SKM-1 (cell line): ENCODE results near the gene CEACAM18.
"Not testable (repeated sequence)": the region's sequence is repeated elsewhere in the genome, so short reads cannot be mapped to it uniquely, and the experiment has no call there.

ENCODE experiments used
- DNase-seq: peaks from one replicate; lab custom pipeline; 2025; ENCODE audit not compliant: unreplicated experiment; lab: John Stamatoyannopoulos, UW

The CEACAM18 gene

DNA sequence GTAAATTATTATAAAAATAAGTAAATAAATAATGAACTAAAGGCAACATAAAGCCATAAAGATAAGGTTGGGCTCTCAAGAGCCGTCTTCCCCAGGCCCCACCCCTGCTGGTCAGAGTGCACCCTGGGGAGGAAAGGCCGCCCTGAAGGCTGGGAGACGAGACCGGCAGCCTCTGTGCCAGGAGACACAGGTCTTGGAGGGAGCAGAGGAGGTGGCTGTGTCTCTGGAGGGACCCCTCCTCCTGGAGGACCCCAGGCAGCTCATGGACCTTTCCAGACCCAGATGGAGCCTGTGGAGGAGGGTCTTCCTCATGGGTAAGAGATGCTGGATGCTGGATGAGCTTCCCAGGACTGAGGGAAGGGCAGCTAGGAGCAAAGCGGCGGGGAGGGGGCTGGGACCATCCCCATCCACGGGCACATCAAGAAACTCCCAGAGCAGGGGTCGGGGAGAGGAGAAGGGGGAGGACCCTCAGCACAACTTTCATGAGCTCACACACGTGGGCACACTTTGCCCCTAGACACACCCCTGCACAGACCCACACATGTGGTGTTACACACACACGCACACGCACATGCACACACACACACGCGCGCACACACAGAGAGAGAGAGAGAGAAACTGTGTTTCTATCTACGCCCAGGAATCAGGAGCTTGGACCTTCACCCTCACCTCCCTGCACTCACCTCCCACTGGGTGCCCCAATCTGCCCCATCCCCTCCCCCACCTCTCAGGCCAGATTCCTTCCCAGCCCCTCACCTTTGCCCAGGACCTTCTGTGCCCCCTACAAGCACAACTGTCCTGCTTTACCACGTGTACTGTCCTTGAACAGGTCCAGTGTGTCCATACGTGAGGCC lies at the start of gene CEACAM18:
Gene CEACAM18 (plus strand): TSS at position 159 of the 854 bp plus-strand sequence.
- DNase-seq = no peak

DNA sequence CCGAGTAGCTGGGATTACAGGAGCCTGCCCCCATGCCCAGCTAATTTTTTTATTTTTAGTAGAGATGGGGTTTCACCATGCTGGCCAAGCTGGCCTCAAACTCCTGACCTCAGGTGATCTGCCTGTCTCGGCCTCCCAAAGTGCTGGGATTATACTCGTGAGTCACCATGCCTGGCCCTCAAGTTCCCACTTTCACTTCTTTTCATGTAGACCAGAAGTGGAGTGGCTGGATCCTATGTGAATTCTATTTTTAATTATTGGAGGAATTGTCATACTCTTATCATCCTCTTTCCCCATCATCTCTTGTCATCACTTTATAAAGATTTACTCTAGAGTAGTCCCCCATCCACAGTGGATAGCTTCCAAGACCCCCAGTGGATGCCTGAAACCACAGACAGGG lies 48.1 kb upstream of the CEACAM18 start:
- no peak for DNase-seq

DNA sequence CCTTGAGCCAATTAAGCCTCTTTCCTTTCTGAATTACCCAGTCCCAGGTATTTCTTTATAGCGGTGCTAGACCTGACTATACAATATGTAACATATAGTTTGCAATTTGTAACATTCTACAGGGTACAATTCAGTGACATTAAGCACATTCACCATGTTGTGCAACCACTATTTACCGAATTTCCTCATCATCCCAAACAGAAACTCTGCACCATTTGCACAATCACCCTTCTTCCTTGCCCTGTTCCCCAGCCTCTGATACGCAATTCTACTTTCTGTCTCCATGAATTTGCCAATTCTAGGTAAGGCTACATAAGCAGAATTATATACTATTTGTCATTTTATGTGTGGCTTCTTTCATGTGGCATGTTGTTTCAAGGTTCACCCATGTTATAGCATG lies 47.2 kb upstream of the CEACAM18 start:
- no peak for DNase-seq

DNA sequence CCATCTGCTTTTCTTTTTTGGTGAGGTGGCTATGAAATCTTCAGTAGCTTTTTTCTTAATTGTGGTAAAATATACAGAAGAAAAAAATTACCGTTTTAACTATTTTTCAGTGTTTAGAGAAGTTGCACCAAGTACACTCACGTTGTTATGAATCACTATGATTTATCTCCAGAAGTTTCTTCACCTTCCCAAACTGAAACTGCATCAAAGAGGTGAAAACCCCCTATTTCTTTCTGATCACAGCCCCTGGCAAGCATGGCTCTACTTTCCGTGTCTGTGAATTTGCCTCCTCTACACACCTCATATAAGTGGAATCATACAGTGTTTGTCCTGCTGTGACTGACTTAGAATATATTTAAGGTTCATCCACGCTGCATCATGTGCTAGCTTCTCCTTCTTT lies 45.3 kb upstream of the CEACAM18 start:
- no peak for DNase-seq

DNA sequence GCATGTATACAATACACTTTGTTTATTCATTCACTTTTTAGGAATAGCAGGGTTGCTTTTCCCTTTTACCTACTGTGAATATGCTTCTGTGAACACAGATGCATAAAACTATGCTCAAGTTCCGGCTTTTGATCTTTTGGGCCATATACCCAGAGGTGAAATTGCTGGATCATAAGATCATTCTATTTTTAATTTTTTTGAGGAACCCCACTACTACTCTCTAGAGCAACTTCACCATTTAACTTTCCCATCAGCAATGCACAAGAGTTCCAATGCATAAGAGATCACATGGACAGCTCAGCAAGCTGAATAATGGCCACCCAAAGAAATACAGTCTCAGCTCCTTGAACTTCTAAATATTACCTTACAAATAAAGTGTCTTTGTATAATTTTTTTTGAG lies 43.9 kb upstream of the CEACAM18 start:
- DNase-seq = no peak

DNA sequence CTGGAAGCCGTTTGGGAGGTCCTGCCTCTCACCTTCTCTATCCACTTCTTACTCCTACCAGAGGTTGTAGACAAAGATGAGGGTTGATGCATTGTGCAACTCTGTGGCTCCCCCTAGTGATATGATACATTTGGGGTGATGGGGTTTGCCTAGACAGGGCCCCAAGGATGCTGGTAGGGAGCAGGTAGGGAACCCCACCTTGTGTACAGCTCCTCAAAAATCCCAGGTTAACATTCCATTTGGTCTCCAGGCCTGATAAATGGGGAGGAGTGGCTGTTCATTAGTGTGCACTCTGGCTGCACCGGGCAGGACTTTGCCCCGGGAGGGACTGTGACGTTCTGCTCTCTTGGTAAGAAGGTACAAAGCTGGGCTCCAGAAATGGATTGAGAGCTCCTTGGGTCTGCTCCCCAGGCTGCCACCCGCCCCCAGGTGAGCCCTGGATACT lies 39.3 kb upstream of the CEACAM18 start:
- no peak for DNase-seq

DNA sequence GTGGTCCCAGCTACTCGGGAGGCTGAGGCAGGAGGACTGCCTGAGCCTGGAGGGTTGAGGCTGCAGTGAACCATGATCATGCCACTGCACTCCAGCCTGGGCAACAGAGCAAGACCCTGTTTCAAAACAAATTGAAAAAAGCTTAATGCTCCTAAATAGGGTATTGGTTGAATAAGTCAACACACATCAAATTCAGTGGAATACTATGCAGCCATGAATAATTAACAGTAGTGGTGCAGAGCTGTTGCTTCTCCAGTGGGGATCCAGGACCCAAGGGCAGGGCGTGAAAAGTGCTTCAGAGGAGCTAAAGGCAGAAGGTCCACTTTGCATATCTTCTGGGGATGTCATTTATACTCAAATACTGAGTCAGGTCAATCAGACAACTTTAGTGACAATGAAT lies 38.3 kb upstream of the CEACAM18 start:
- no peak for DNase-seq

DNA sequence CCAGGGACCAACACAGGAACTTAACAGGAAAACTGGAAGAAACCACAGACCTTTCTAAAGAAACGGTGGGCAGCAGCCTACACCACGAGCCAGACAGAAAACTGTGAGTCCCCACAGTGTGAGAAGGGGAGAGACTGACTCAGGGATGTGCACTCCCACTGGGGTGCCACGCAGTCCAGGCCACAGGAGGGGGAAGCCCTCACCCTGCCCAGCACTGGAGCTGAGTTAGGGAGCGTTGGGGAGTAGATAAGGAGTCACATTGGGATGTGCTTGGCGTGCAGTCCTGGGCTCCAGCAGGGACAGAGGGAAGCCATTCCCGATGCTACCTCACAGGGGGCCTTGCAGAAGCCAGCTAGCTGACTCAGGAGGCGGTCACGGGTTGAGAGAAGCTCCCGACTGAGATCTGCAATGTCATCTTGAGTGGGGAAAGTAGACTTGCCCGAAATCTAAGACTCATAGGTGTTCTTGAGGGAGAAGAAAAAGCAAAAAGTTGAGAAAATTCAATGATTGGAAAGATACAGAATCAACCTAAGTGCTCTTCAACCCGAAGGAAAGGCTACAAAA lies 37.4 kb upstream of the CEACAM18 start:
- DNase-seq = no peak

DNA sequence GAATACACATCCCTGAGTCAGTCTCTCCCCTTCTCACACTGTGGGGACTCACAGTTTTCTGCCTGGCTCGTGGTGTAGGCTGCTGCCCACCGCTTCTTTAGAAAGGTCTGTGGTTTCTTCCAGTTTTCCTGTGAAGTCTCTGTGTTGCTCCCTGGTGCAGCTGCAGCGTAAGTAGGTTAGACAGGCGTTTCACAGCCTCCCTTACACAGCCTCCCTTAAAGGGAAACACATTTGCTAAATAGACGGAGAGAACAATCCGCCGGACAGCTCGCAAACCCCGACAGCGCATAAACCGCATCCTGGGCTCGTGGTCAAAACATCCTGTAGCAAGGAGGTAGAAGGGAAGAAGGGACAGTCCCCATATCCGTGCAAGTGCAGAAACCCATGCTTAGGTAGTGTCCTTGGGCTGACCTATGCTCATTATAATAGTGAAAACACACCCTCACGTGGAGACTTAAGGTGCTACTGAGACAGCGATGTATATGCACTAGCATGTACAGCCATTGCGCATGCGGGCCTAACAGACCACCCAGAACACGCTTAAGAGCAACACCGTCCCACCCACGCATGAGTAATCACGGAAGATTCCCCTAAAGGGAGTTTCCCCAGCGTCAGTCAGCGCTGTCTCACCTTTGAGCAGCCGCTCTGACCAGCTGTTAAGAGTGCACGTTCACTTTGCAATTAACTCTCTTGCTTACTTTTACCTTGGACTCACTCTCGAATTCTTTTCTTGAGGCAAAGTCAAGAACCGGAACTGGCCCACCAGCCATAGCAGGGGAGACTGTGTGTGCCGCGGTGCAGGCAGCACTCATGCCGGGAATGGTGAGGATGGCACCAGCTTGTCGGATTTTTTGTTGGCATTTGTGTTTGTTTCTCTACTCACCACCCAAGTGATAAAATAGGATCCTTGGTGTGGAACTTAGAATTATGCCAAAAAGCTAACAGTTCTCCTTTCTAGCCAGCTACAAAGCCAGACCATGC lies 36.6 kb upstream of the CEACAM18 start:
- DNase-seq = no peak

DNA sequence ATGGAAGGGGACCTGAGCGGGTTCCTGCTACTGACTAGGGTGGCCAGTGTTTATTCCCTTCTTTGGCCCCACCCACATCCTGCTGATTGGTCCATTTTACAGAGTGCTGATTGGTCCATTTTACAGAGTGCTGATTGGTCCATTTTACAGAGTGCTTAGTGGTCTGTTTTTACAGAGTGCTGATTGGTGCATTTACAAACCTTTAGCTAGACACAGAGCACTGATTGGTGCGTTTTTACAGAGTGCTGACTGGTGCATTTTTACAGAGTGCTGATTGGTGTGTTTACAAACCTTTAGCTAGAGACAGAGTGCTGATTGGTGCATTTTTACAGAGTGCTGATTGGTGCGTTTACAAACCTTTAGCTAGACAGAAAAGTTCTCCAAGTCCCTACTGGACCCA lies 30.8 kb upstream of the CEACAM18 start:
- DNase-seq = not testable (repeated sequence)

DNA sequence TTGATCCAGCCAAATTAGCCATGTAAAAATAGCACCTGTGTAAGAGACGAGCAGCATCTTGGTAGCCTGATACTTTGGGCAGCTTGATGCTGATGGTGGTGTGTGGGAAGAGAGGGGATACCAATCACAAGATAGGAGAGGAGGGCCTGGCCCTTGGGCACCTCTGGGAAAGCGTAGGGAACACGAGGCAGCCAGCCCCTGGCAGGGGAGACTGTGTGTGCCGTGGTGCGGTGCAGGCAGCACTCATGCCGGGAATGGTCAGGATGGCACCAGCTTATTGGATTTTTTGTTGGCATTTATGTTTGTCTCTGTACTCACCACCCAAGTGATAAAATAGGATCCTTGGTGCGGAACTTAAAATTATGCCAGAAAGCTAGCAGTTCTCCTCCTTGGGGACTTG lies 30.3 kb upstream of the CEACAM18 start:
- no peak for DNase-seq

DNA sequence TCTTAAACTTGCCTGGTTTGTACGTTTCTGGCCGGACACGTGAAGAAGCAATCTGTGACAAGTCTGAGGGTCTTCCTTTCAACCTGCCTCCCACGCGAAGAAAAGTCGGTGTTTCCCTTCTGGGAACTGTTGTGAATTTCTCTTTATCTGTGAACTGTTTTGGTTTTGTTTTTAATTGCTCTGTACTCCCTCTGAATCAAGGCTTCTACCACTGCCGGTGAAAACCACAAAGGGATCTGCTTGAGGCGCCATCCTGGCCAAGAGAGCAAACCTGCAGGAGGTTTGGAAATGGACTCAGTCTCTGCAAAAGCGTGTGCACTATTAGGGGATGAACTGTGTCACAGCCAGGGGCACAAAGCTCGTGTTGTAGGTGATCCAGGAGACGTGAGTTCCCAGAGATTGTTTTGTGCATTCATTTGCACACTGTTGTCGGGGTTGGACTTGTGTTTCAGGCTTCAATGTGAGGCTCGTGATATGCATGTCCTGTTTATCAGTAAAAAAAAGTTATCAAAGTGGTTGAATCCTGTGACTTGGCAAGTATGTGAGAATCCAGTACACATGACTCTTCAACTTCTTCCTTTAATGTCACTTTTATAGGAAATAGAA lies 29.8 kb upstream of the CEACAM18 start:
- no peak for DNase-seq

DNA sequence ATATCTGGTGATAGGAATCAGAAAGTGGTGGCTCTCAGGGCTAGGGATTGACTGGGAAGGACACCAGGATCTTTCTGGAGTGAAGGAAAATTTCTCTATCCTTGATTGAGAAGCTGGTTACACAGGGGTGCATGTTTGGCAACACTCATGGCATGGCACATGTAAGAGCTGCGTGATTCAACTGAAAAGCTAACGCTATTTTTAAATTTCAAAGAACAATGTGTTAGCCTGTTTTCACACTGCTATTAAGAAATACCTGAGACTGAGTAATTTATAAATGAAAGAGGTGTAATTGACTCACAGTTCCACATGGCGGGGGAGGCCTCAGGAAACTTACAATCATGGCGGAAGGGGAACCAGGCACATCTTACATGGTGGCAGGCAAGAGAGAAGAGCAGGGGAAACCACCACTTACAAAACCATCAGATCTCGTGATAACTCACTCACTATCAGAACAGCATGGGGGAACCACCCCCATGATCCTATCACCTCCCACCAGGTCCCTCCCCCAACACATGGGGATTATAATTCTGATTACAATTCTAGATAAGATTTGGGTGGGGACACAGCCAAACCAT lies 27.5 kb upstream of the CEACAM18 start:
- DNase-seq = no peak

DNA sequence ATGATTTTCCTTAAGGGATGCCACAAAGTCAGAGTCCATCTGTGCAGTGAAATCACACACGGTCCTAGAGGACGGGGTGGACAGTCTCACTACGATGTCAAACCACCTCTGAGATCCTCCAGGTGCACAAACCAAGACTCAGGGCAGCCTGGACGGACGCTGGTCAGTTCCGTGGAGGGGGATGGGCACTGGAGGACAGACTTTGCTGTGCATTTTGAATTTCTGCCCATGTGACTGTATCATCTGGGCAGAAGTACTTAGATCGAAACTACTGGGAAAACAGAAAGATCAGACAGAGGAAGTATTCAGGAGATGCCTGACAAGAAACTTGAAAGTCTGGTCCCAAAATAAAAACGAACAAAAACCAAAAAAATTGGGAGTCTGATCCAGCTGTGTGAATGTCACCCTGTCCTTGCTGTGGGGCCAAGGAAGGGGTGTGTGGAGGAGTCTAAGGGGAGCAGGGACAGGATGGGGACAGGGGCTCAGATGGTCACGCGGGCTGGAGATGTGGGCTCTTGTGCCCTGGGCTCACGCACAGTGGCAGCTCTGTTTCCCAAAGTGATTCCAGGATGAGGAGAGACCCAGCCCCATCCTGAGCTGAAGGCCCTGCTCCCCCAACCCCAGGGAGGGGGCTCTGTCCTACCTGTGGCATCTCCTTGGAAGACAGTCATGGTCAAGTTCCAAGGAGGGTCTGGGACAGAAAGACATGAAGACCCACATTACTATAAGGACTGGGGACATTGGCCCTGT lies 21.6 kb upstream of the CEACAM18 start:
- DNase-seq = no peak

DNA sequence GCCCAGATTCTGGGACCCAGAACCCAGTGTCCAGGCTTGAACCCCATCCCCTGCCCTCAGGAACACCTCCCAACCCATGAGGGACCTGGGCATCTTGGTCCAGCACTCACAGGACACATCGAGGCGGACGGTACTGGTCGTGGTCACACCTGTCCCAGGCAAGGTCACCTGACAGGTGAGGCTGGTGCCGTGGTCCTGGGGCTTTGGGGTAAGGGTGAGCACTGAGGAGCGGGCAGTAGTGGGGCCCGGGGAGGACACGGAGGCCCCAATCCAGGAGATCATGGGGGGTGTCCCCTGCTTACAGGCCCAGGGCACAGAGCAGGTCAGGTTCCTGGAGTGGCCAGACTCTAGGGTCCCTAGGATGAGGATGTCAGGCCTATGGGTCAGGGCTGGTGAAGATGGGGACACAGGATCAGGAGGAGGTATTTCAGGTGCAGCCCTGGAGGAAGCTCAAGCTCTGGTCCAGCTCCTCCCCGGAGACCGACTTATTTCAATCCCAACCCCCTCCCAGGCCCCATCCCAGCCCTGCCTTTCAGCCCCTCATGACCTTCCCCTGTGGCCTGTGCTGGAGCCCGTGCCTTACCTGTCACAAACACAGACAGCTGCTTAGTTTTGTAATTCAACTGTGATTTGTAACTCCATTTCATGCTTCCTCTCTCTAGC lies 20.9 kb upstream of the CEACAM18 start:
- DNase-seq = no peak

DNA sequence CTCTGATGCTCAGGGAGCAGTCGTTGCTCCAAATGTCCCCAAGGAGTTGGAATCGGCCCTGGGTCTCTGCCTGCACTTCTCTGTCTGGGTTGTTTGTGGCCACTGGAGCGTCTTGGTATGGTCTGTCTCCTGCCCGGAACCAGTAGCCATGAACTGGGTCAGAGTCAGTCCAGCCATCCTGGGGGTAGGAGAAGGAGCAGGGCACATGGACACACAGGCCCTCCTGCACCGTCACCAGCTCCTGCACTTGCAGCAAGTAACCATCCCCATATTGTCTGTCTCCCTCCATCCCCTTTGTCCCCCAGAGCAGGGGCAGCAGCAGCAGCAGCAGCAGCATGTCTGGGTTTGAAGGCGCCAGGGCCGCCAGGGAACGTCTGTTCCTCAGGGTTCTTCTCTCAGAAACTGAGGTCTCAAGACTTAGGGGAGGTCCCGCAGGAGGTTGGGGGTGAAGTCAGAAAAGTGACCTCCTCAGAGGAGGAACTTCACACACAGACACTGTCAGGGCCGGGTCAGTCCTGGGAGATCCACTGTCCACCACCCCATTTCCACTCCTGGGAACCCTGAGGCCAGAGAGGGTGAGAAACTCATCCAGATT lies 20.2 kb upstream of the CEACAM18 start, which contains the start of gene SIGLEC8:
Gene SIGLEC8 (minus strand): TSS at position 404 of the 595 bp plus-strand sequence. CDS start 67 bp downstream, at position 337.
- no peak for DNase-seq

DNA sequence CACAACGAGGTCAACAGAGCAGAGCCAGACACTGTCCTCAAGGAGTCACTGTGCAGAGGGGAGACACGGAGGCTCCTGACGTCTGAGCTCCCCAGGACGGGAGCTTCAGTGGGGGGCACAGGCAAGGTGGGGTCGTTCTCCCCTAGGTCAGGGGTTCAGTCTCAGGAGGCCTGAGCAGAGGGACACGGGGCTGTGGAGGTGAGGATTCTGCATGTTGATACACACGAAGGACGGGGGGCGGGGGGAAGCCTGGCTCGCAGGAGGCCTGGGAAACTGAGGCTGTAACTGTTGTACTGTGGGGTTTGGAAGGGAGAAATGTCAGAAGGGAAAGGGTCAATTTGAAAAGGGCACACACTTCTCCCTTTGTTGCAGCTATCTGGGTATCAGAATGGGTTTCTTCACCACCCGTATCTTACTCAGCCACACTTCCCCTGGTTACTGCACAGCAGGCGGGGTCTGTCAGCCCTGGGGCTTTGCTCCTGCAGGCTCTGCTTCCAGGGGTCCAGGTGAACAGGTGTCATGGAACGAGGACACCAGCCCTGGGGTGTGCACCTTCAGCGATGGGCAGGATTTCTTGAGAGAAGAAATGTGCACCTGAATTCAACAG lies 19.3 kb upstream of the CEACAM18 start:
- no peak for DNase-seq

DNA sequence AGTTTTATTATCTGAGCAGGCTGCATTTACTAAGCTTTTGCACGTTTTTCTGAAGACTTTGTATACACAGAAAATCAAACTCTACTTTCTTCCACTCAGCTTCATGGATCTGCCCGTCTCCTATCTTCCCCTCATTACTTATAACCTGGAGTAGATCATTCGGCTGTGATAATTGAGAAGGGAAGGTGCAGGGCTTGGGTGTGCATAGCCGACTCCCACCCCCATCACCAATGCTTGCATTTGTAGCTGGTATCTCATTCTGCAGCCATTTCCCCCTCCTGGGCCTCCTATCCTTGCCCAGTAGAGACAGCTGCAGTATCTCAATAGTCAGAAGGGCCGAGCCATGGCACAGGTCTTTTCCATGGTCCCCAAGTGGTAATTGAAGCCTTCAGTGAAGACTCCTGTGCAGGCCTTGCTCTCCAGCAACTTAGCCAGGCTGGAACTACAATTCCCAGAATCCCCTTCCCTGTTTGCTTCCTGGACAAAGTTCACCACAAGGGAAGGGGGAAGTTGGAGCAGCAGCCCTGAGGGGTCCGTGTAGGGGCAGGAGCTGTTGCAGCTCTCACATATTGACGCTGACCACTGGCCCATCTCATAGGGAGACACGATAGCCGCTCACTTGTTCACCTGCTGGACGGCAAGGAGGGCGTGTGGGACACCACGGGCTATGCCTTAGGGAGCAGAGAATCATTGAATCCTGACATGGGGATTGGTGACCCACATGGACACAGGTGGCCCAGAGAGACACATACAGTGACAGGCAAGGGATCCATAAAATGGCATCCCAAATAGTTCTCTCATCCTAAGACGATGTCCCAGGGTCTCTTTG lies 18.0 kb upstream of the CEACAM18 start:
- no peak for DNase-seq
